Liver (tissue), 9 donors: ENCODE measurements around the gene RPS2. TPM values are rescaled to one million over a fixed set of nuclear protein-coding genes. Genes with fewer than 3 reads are reported as not detected.
"Not testable (repeated sequence)": the region's sequence is repeated elsewhere in the genome, so short reads cannot be mapped to it uniquely, and the experiment has no call there.

Experiments
- DNase-seq: peaks from one replicate; pipeline ENCODE4 v3.0.0-alpha.2; 2017; ENCODE audit warnings: low spot score
- H3K27ac ChIP-seq, 2 donors: one replicate each; pipeline ENCODE4 v1.7.0; 2013; ENCODE audit warnings: inconsistent platforms in 2 of 2, low read length in 2 of 2, control low read depth in 1 of 2, low read depth in 1 of 2, mild to moderate bottlenecking in 1 of 2
- H3K27me3 ChIP-seq, 4 donors: one replicate each; pipeline versions ENCODE4 v1.6.1 to v1.7.0; 2013; ENCODE audit warnings: low read length in 3 of 4, inconsistent platforms in 1 of 4, mild to moderate bottlenecking in 1 of 4, moderate library complexity in 1 of 4; ENCODE audit not compliant: control insufficient read depth in 4 of 4, insufficient read depth in 4 of 4
- H3K36me3 ChIP-seq, 4 donors: one replicate each; pipeline versions ENCODE4 v1.6.1 to v1.7.0; 2013; ENCODE audit warnings: low read length in 3 of 4, mild to moderate bottlenecking in 3 of 4, low read depth in 1 of 4, moderate library complexity in 1 of 4; ENCODE audit not compliant: control insufficient read depth in 4 of 4, insufficient read depth in 3 of 4
- H3K4me1 ChIP-seq, 4 donors: one replicate each; pipeline versions ENCODE4 v1.6.1 to v1.7.0; 2013; ENCODE audit warnings: low read length in 3 of 4, mild to moderate bottlenecking in 3 of 4, moderate library complexity in 1 of 4; ENCODE audit not compliant: control insufficient read depth in 4 of 4, insufficient read depth in 4 of 4
- H3K4me3 ChIP-seq, 3 donors: one replicate each; pipeline versions ENCODE4 v1.6.1 to v1.7.0; 2013; ENCODE audit warnings: low read length in 3 of 3, control low read depth in 1 of 3, low read depth in 1 of 3, mild to moderate bottlenecking in 1 of 3
- H3K9ac ChIP-seq, 2 donors: one replicate each; pipeline ENCODE4 v1.7.0; 2013; ENCODE audit warnings: low read length in 2 of 2, mild to moderate bottlenecking in 2 of 2, moderate library complexity in 2 of 2, control low read depth in 1 of 2, low read depth in 1 of 2
- H3K9me3 ChIP-seq, 4 donors: one replicate each; pipeline versions ENCODE4 v1.6.1 to v1.7.0; 2013; ENCODE audit warnings: low read length in 3 of 4; ENCODE audit not compliant: control insufficient read depth in 4 of 4
- ATF3 ChIP-seq: IDR thresholded peaks from 2 replicates; pipeline ENCODE4 v1.6.1; 2016; ENCODE audit warnings: antibody characterized with exemption
- EGR1 ChIP-seq, 2 donors: IDR thresholded peaks; 2 replicates each; pipeline ENCODE4 v1.6.1; 2016 to 2018; ENCODE audit warnings: antibody characterized with exemption in 2 of 2, low read depth in 2 of 2
- FOXA1 ChIP-seq: IDR thresholded peaks from 2 replicates; pipeline ENCODE4 v1.6.1; 2016; ENCODE audit warnings: antibody characterized with exemption
- FOXA2 ChIP-seq: IDR thresholded peaks from 2 replicates; pipeline ENCODE4 v1.6.1; 2016; ENCODE audit warnings: antibody characterized with exemption
- GABPA ChIP-seq, 2 donors: IDR thresholded peaks in 1 of 2; conservative IDR thresholded peaks in 1 of 2; 2 replicates each; pipeline ENCODE4 v1.6.1; 2016; ENCODE audit warnings: antibody characterized with exemption in 2 of 2, mild to moderate bottlenecking in 1 of 2, moderate library complexity in 1 of 2
- HNF4A ChIP-seq, 2 donors: conservative IDR thresholded peaks; 2 replicates each; pipeline ENCODE4 v1.6.1; 2016; ENCODE audit warnings: antibody characterized with exemption in 2 of 2, mild to moderate bottlenecking in 2 of 2
- HNF4G ChIP-seq: IDR thresholded peaks from 2 replicates; pipeline ENCODE4 v1.6.1; 2016; ENCODE audit warnings: antibody characterized with exemption
- JUND ChIP-seq, 2 donors: IDR thresholded peaks; 2 replicates each; pipeline ENCODE4 v1.6.1; 2016; ENCODE audit warnings: antibody characterized with exemption in 2 of 2
- NR2F2 ChIP-seq: IDR thresholded peaks from 2 replicates; pipeline ENCODE4 v1.6.1; 2016; ENCODE audit warnings: antibody characterized with exemption
- RAD21 ChIP-seq, 2 donors: IDR thresholded peaks; 2 replicates each; pipeline ENCODE4 v1.6.1; 2016; ENCODE audit warnings: antibody characterized with exemption in 2 of 2, mild to moderate bottlenecking in 2 of 2
- REST ChIP-seq: IDR thresholded peaks from 2 replicates; pipeline ENCODE4 v1.6.1; 2016; ENCODE audit warnings: antibody characterized with exemption, mild to moderate bottlenecking
- RXRA ChIP-seq, 2 donors: IDR thresholded peaks; 2 replicates each; pipeline ENCODE4 v1.6.1; 2017 to 2018; ENCODE audit warnings: antibody characterized with exemption in 2 of 2, mild to moderate bottlenecking in 1 of 2
- SP1 ChIP-seq: IDR thresholded peaks from 2 replicates; pipeline ENCODE4 v1.6.1; 2018; ENCODE audit warnings: antibody characterized with exemption, mild to moderate bottlenecking
- TAF1 ChIP-seq: conservative IDR thresholded peaks from 2 replicates; pipeline ENCODE4 v1.6.1; 2016; ENCODE audit warnings: antibody characterized with exemption, mild to moderate bottlenecking
- WGBS: extraction: QIAGEN DNeasy Blood & Tissue Kit; methylation state at CpG from one replicate; pipeline ENCODE4 v1.1.7; 2013; 5-methylcytosine and 5-hydroxymethylcytosine counted together
- polyA plus RNA-seq, 2 donors: library from polyadenylated mRNA; stranded (reverse) in 1 of 2; unstranded in 1 of 2; fragments of 200-250 nt in 1 of 2; fragments of >200 nt in 1 of 2; fragmentation: Nextera tagmentation in 1 of 2; extraction: Ambion mirVana in 1 of 2; gene quantifications; one replicate each; pipeline versions ENCODE4 v1.2.1 to v1.2.3, GENCODE V29; 2013 to 2015
- total RNA-seq, 2 donors: library from RNA; depleted of rRNA; stranded (reverse); fragments of >200 nt; gene quantifications; one replicate each; pipeline ENCODE4 v1.2.3, GENCODE V29; 2014
- TF ChIP-seq, protein P1 (sequence below): IDR thresholded peaks from 2 replicates; pipeline ENCODE4 v1.6.1; 2016; ENCODE audit warnings: antibody characterized with exemption
- TF ChIP-seq, protein P2 (sequence below): IDR thresholded peaks from 2 replicates; pipeline ENCODE4 v1.6.1; 2016; ENCODE audit warnings: antibody characterized with exemption
- donor health status: healthy.
- donor health status: healthy.
- donor health status: healthy.
- donor health status: healthy.
- donor health status: healthy.

Gene RPS2
- total and polyA plus RNA-seq, 4 donors, result 524 to 1,440 (median 940) TPM

DNA sequence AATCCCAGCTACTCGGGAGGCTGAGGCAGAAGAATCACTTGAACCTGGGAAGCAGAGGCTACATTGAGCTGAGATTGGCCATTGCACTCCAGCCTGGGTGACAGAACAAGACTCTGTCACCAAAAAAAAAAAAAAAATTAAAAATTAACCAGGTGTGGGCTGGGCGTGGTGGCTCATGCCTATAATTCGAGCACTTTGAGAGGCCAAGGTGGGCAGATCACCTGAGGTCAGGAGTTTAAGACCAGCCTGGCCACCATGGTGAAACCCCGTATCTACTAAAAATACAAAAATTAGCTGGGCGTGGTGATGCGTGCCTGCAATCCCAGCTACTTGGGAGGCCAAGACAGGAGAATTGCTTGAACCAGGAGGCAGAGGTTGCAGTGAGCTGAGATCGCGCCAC lies 24.8 kb downstream of the RPS2 start:
- H3K27me3 ChIP-seq, H3K9me3 ChIP-seq, H3K9ac ChIP-seq, DNase-seq, H3K4me3 ChIP-seq: not testable (repeated sequence)
- WGBS, result 59% methylated on average over 8 of the region's 8 CpGs
- H3K27ac ChIP-seq, result peak overlapping the region in 1 of 2 donors; percentile 96
- TF ChIP-seq HNF4A (conservative IDR thresholded peaks at IDR 0.05), result peak in 1 of 2 donors; percentile 7
- peak in 1 of 2 donors; percentile 9 for TF ChIP-seq RXRA (IDR thresholded peaks at IDR 0.05)
- H3K36me3 ChIP-seq, result peaks cover 4 to 26% (median 17%) of the 10 kb centered on the region in 4 donors
- H3K4me1 ChIP-seq, result peaks cover 11 to 61% (median 43%) of the 10 kb centered on the region in 4 donors

DNA sequence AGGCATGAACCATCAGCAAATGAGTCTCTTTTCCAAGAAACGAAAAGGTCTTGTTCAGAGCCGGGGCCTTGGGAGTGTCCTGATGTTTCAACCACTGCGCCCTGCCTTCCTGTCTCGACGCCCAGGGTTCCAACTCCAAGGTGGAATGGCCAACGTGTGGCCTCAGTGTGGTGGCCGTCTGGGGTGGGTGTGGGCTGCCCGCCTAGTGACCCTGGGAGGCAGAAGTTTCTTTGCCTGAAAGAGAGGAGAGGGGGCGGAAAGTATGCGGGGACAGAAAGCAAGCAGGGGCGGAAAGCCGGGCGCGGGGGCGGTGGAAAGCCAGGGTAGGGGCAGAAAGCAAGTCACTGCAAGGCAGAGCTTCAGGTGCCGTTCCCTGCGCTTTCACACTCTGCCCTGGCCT lies 25.7 kb downstream of the RPS2 start:
- H3K4me3 ChIP-seq, result no peak overlapping the region
- TF ChIP-seq RXRA (IDR thresholded peaks at IDR 0.05), result no peak
- 87% methylated on average over 17 of the region's 17 CpGs for WGBS

GRCh38 chr16:1938316-1938715 lies 26.3 kb downstream of the RPS2 start:
- Histone ChIP-seq H3K36me3 (peaks cover 4 to 26% (median 17%) of the 10 kb centered on the region in 4 donors), H3K4me3 (no peak overlapping the region), H3K9ac (no peak overlapping the region), H3K9me3 (no peaks in the 10 kb centered on the region), H3K4me1 (peaks cover 11 to 57% (median 43%) of the 10 kb centered on the region in 4 donors), H3K27ac (peak overlapping the region; percentile 51 to 62), H3K27me3 (no peaks in the 10 kb centered on the region)
- 57% methylated on average over 10 of the region's 10 CpGs for WGBS
- TF ChIP-seq HNF4A (conservative IDR thresholded peaks at IDR 0.05), result peak; percentile 82 to 84
- TF ChIP-seq EGR1 (IDR thresholded peaks at IDR 0.05; ENCODE audit: low read depth in 2 of 2), result peak; percentile 49 to 85
- TF ChIP-seq RAD21 (IDR thresholded peaks at IDR 0.05), result peak in 1 of 2 donors; percentile 24
- TF ChIP-seq FOXA1, result no peak
- no peak for TF ChIP-seq REST
- TF ChIP-seq SP1, result peak; percentile 79
- TF ChIP-seq, protein P1, sequence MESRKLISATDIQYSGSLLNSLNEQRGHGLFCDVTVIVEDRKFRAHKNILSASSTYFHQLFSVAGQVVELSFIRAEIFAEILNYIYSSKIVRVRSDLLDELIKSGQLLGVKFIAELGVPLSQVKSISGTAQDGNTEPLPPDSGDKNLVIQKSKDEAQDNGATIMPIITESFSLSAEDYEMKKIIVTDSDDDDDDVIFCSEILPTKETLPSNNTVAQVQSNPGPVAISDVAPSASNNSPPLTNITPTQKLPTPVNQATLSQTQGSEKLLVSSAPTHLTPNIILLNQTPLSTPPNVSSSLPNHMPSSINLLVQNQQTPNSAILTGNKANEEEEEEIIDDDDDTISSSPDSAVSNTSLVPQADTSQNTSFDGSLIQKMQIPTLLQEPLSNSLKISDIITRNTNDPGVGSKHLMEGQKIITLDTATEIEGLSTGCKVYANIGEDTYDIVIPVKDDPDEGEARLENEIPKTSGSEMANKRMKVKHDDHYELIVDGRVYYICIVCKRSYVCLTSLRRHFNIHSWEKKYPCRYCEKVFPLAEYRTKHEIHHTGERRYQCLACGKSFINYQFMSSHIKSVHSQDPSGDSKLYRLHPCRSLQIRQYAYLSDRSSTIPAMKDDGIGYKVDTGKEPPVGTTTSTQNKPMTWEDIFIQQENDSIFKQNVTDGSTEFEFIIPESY, result peak; percentile 59
- TF ChIP-seq FOXA2, result peak; percentile 31
- TF ChIP-seq GABPA (IDR thresholded peaks at IDR 0.05 in 1 of 2, conservative IDR thresholded peaks at IDR 0.05 in 1 of 2), result peak in 1 of 2 donors; percentile 70
- peak; percentile 86 to 92 for TF ChIP-seq RXRA (IDR thresholded peaks at IDR 0.05)
- peak; percentile 32 for TF ChIP-seq HNF4G
- peak; percentile 54 for TF ChIP-seq ATF3
- no peak for TF ChIP-seq TAF1
- TF ChIP-seq JUND (IDR thresholded peaks at IDR 0.05), result peak in 1 of 2 donors; percentile 15
- no peak for TF ChIP-seq NR2F2
- TF ChIP-seq, protein P2, sequence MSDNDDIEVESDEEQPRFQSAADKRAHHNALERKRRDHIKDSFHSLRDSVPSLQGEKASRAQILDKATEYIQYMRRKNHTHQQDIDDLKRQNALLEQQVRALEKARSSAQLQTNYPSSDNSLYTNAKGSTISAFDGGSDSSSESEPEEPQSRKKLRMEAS, result peak; percentile 96
- peak; percentile 54 for DNase-seq

More for the DNA sequence above, 25.7 kb downstream of the RPS2 start:
- Histone ChIP-seq H3K36me3 (peaks cover 4 to 26% (median 17%) of the 10 kb centered on the region in 4 donors), H3K9ac (no peak overlapping the region), H3K4me1 (peaks cover 11 to 59% (median 43%) of the 10 kb centered on the region in 4 donors), H3K9me3 (no peaks in the 10 kb centered on the region), H3K27ac (peak overlapping the region; percentile 51 to 62), H3K27me3 (no peaks in the 10 kb centered on the region)
- DNase-seq, result no peak
